Left ventricle myocardium superior (tissue), 1 donor: ENCODE results near the gene WWP2. TPM values are rescaled to one million over a fixed set of nuclear protein-coding genes. Genes with fewer than 3 reads are reported as not detected.
"Not testable (repeated sequence)": the region's sequence is repeated elsewhere in the genome, so short reads cannot be mapped to it uniquely, and the experiment has no call there.

Experiments
- ATAC-seq: fragments of 200-7000 bp; cut with Tn5 transposase; one replicate; pipeline ENCODE4 v1.9.1; 2020; ENCODE audit warnings: mild to moderate bottlenecking, moderate library complexity
- DNase-seq: peaks from one replicate; pipeline ENCODE4 v3.0.0-alpha.2; 2020
- intact Hi-C: fragments of 100-400 bp; cut with micrococcal nuclease; formaldehyde crosslinking; loops from one replicate; pipeline ENCODE4 v1.11.0; 2022
- total RNA-seq: library from RNA; stranded (reverse); fragmentation: NEBNext Ultra II Directional; extraction: Animal tissue kit (Norgen Biotek cat#: 25700); gene quantifications from one replicate; pipeline ENCODE4 v1.2.1, GENCODE V29; 2021
- donor health status: DM: no; HTN: yes; CAD: no; lungs with severe emphysema.

WWP2 gene
- total RNA-seq, 1 donor from 2014 or later, result 17.2 TPM

DNA sequence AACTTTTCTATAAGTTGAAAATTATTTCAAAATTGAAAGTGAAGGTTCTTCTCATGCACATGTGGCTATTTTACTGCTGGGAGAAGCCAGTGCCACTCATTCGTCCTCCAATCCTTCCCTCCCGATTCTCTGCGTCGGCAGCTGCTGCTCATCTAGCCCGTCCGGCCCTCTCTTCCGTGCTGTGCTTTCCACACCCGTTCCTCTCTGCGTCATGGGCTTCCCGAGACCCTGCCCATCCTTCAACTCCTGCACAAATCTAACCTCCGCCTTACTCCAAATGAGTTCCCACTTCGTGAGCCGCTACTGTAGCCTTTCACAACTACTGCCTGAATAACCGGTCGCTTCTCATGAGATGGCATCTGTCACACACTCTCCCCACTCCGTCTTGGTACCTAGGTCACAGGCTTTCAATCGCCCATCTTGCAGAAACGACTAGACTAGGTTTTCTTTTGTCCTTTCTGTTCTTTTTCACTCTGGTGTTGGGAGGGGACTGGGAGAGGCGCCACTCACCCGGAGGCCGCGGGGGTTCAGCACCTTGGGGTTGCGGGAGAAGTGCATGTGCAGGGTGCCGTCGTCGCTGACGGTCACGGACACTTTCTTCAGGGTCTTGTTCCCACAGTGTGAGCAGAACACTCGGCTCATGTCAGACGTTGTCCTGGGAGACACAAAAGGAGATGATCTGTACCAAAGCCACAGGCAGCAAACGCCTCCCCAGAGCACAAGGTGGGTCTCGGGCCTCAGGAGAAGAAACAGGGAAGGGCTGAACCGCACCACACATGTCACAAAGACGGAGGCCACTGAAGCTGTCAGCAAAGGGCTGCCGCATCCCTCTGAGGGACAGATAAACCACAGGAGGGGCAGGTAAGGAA is 17.5 kb upstream of the WWP2 start:
- DNase-seq (no peak), ATAC-seq (no peak)
- intact Hi-C loops, result no loop called here

DNA sequence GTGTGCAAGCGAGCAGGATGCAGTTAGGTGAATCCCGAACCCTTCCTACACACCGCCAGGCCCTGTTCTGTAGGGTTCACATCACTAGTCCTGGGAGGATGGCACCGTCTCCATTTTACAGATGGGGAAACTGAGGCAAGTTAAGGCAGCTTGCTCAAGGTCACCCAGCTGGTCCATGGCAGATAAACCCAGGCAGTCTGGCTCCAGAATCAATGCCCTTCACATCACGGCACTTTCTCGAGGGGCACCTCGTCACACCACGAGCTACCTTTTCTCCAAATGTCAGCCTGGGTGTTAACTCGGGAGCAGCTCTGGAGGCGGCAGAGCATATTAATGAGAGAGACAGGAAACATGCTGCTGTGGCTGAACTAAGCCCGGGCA is 16.9 kb upstream of the WWP2 start:
- ATAC-seq (no peak), DNase-seq (no peak)
- intact Hi-C loops, result no loop called here

DNA sequence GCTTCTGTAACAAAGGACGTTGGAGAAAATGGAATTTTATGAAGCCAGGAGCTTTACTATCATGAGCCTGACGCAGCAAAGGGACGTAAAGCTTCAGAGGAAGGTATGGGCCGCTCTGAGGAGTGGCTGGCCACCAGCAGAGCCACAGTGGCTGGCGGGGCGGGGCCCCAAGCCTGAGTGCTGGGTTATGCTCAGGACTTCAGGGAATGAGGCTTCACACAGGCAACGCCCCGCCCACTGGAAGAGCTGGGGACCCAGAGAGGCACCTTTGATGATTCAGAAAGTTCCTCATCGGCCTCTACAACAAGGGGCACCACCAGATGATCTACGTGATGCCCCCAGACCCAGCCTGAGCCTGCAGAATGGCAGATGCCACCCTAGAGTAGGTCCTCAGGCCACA is 16.2 kb upstream of the WWP2 start:
- ATAC-seq, result no peak
- DNase-seq, result no peak
- intact Hi-C loops, result no loop called here

GRCh38 chr16:69747115-69747514 is 15.0 kb upstream of the WWP2 start:
- ATAC-seq (no peak), DNase-seq (no peak)
- intact Hi-C loops, result no loop called here

DNA sequence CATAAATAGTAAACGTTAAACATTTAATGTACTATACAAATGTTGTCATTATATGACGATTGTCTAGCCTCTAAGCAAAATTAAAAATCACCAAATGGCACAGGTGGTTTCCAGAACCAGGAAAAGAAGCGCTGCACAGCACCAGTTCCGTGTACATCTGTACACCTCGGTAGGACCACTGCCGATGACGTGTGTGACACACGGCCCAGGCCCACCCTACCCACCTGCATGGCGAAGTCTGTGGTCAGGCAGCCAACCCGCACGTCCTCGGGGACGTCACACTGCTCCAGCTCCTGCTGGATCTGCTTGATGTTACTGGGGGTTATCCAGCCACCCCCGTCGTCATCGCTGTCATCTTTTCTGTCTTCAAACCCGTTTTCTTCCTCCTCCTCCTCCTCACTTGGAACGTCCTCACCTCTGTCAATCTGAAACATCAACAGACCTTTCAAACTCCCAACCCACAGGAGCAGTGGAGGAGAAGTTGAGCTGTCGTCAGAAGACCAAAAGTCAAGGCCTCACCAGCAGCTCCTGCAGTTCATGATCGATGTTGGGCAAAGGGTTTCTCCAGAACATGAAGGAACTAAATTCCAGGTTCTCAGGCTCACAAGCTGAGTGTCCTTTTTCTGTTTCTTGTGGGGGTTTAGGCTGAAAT is 13.3 kb upstream of the WWP2 start:
- DNase-seq, result no peak
- ATAC-seq, result no peak
- intact Hi-C loops, result no loop called here

DNA sequence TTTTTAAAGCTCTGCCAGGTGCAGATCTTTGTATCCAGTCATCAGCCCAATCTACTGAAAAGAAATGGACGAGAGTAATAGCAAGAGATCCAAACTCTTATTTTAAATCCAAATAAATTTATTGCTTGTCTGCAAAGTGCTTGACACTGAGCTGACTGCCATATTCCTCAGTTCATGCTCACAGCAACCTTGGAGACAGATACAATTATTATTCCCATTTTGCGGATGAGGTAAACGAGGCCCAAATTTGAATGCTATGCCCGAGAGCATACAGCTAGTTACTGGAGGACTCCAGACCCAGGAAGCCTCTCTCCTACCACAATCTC is 8.0 kb upstream of the WWP2 start:
- intact Hi-C loops, result loop anchor here (10.0 kb wide), 1 partner anchor 49 kb away; no protein-coding TSS in a partner anchor
- no peak for ATAC-seq
- no peak for DNase-seq

GRCh38 chr16:69754469-69755310 is 7.4 kb upstream of the WWP2 start, which contains the start of gene NOB1:
NOB1 (minus strand) TSS chr16:69754926; CDS start chr16:69754910, 16 bp downstream.
- ATAC-seq (peak; percentile 98), DNase-seq (peak; percentile 99)

GRCh38 chr16:69756705-69757104 is 5.4 kb upstream of the WWP2 start:
- DNase-seq, result no peak
- intact Hi-C loops, result loop anchor here (10.0 kb wide), 1 partner anchor 52 kb away; no protein-coding TSS in a partner anchor
- ATAC-seq, result no peak

More at GRCh38 chr16:69754469-69755310, 7.4 kb upstream of the WWP2 start, which contains the start of gene NOB1:
- intact Hi-C loops, result loop anchor here (10.0 kb wide), 1 partner anchor 50 kb away; no protein-coding TSS in a partner anchor

- DNase-seq, ATAC-seq: not testable (repeated sequence)
- intact Hi-C loops, result loop anchor here (10.0 kb wide), 1 partner anchor 53 kb away; no protein-coding TSS in a partner anchor
Observed at GRCh38 chr16:69757375-69757774, 4.8 kb upstream of the WWP2 start.

GRCh38 chr16:69762814-69763598 is 874 bp downstream of the WWP2 start:
- intact Hi-C loops, result no loop called here
- DNase-seq, result no peak
- peak; percentile 46 for ATAC-seq

- ATAC-seq (no peak), DNase-seq (no peak)
- intact Hi-C loops, result no loop called here
Observed at GRCh38 chr16:69763599-69763942, 1.4 kb downstream of the WWP2 start.

- DNase-seq (no peak), ATAC-seq (no peak)
Observed at GRCh38 chr16:69767459-69768229, 5.5 kb downstream of the WWP2 start.

DNA sequence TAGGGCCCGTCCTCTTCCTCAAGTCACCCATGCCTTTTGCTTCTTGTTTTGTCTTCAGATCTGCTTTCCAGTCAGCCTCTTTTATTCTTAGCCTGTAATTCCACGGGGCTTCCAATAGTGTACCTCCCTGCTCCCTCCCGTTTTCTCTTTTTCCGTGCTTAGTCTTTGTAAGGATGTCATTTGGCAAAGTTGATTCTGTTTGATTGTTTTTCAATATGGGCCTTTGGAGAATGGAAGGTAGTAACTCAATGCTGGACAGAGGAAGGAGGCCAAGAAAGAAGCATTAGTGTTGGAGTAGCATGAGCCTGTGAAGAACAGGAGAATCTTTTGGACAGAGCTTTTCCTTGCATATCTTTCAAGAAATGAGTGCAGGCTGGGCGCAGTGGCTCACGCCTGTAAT is 6.5 kb downstream of the WWP2 start:
- intact Hi-C loops, result no loop called here
- DNase-seq, result no peak
- ATAC-seq, result no peak

More at GRCh38 chr16:69767459-69768229, 5.5 kb downstream of the WWP2 start:
- intact Hi-C loops, result no loop called here

- DNase-seq (no peak), ATAC-seq (no peak)
- intact Hi-C loops, result no loop called here
Observed at GRCh38 chr16:69769404-69769803, 7.3 kb downstream of the WWP2 start.

GRCh38 chr16:69771651-69771967 is 9.5 kb downstream of the WWP2 start:
- ATAC-seq (no peak), DNase-seq (no peak)
- intact Hi-C loops, result no loop called here

GRCh38 chr16:69773260-69773947 is 11.3 kb downstream of the WWP2 start:
- DNase-seq (no peak), ATAC-seq (no peak)
- intact Hi-C loops, result no loop called here

GRCh38 chr16:69775563-69775962 is 13.4 kb downstream of the WWP2 start:
- intact Hi-C loops, result no loop called here
- ATAC-seq (no peak), DNase-seq (no peak)

GRCh38 chr16:69779724-69780123 is 17.6 kb downstream of the WWP2 start:
- intact Hi-C loops, result no loop called here
- DNase-seq (no peak), ATAC-seq (no peak)
